GM21576 (cell line): Measurements from ENCODE around the gene EPHB1.
A peak's percentile ranks its signal among the peaks of the same experiment; 100 is the strongest.

Experiments
- ATAC-seq: cut with Tn5 transposase; IDR thresholded peaks from one replicate; pipeline ENCODE4 v1.9.1; 2021; ENCODE audit warnings: mild to moderate bottlenecking, moderate library complexity; ENCODE audit not compliant: unreplicated experiment

EPHB1 gene

DNA sequence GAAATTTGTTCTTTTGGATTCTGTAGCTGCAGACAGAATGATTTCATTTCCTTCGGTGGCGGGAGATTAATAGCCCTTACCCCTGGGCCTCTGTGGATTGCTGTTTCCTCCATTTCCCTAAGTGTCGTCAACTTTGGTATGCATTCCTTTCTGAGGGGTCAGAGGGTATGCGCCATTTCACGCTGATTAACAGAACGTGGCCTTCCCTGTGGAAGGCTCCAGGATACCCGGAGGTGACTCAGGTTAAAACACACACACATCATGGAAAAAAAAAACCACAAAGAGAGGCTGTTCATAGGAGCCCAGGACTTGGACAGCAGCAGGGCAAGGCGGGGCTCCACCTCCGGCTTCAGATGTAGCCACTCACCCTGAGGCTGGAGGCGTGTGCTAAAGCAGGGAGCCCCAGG lies 51.9 kb downstream of the EPHB1 start:
- ATAC-seq, result no peak

GRCh38 chr3:134847349-134847748 lies 52.3 kb downstream of the EPHB1 start:
- ATAC-seq, result no peak

DNA sequence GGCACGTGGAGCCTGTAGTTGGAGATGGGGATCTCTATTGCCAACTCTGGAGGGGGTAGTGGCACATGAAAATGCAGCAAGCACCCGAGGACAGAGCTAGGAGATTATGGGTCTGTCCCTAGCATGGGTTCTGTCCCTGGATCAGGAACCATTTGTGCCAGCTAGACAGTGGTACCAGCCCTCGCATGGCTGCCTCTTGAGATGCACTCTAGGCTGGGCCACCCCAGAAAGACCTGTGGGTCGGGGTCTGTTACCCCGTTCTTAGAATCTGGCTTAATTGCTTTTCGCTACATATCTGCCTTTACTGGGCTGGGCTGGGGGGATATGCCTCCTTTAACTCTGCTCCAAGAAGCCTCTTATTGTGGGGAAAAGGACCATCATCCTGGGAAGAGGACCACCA lies 54.5 kb downstream of the EPHB1 start:
- ATAC-seq, result no peak

DNA sequence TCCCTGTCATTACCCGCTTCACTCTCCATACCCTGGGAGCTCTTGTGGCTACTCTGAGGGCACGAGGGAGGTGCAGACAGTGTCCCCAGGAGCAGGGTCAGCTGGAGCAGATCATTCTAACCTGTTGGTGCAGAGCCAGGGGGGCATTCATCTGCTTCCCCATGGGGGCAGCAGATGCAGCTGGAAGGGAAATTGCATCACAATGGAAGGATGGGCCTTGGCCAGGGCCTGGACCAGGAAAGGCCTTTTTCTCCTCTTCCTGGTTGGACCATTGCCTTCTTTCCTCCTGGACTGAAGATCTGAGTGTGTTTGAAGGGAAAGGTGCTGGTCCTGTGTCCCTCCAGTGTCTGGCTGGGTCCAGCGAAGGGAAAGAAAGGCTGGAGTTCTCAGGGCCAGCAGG lies 55.7 kb downstream of the EPHB1 start:
- no peak for ATAC-seq

GRCh38 chr3:134852132-134852531 lies 57.1 kb downstream of the EPHB1 start:
- no peak for ATAC-seq

DNA sequence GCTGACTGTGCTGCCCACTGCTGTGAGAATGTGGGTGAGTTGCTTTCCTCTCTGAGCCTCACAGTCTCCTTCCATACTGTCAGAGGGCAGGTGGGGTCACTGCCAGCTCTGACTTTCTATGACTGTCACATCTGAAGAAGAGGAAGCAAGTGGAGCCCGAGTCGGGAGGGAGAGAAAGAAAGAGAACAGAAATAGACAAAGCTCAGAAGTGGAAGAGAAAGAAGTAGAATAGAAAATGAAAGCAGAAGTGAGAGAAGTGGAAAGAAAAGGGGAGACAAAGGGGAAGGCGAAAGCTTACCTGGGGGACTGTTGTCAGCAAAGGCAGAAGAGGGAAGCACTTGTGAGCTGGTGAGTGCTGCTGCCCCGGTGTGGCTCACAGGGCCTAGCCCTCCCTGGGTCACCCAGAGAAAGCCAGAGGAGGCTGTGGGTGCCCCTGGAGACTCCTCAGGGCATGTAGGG lies 57.9 kb downstream of the EPHB1 start:
- peak; percentile 96 for ATAC-seq

DNA sequence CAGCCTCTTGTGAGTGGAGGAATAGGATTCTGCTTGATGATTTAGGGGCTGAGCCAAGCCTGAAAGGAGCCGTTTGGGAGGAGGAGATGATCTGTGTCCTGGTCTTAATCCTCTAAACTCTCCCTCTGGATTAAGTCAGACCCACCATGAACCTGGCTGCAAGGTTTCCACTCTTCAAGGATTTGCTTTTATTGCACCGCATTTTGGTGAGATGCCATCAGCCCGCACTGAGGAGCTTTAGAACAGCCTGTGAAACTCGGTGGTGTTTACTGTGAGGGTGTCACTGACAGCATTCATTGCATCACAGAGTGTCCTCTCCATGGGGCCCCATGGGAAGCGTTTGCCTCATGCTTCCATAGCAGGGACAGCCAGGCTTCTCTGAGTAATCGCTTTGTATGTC lies 59.2 kb downstream of the EPHB1 start:
- no peak for ATAC-seq

DNA sequence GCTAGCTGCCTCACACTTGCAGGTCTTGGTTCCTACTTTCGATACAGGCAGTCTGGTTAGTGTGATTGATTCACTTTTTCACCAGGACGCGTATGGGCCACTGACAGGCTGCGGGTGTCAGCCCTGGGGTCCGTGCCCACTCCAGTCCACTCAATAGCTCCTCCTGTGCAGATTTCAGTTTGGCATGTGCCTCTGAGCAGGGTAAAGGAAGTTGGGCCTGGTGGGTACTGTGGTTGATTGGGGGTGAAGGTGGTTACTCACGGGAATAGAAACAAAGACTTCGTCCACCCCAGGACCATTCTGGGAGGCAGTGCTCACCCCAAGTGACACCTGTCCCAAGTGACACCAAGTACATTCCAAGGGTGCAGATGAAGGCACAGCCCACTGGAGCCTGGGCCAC lies 62.3 kb downstream of the EPHB1 start:
- ATAC-seq, result no peak

DNA sequence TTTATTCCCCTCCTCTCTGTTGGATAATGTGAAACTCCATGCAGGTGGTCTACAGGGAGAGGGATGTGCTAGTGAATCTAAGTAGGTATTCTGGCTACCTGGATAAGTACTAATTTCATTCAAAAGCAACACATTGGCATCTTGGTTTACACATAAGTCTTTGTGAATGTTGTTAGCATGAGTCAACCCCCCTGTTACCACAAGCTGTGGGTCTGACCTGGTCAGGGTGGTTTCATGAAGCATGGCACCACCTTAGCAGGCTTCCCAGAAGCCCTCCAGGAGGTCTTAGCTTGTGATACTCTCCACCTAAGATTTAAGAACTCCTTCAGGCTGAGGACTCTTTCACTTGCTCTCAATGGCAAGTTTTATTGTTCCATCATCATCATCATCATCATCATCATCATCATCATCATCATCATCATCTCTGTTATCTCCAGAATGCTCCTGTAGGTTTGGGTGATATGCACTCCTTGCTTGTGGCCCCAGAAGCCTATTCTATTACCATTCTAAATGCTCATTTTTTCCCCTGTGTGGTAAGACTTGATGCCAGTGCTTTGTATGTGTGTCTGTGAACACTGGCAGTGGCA lies 62.8 kb downstream of the EPHB1 start:
- no peak for ATAC-seq

GRCh38 chr3:134858441-134859035 lies 63.5 kb downstream of the EPHB1 start:
- no peak for ATAC-seq

- no peak for ATAC-seq
These were observed 64.3 kb downstream of the EPHB1 start for GRCh38 chr3:134859341-134859740.

DNA sequence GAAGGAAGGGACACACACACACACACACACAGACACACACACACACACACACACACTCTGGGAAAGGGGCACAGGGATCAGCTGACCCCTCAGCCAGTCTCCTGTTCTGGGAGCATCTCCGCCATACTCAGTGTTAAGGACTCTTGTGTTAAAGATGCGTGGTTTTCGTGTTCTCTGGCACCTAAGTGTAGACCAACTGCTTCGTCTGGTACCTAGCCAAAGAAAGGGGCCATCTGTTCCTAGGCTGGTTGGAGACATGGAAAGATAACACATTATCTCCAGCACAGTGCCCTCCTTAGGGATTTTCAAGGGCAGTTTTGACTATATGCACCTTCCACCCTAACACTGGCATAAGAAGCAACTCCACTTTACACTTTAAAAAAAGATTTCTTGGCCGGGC lies 65.1 kb downstream of the EPHB1 start:
- no peak for ATAC-seq

DNA sequence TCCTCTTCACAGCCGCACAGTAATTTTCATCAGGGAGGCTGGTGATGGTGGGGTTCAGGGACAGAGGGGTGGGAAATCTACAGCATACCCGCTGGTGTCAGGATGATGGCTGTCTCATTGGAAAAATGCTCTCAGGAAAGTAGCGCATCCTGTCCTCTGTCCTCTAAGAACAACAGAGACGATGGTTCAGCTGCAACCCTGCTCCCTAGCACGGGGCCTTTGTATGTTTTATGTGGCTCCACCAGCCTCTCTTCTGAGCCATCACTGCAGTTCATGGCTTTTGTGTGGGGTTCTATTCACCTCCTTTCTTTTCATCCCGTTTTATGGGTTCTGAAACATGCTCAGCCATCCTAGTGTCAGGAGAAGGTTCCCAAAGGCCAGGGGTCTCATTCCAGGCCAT lies 68.9 kb downstream of the EPHB1 start:
- ATAC-seq, result no peak

GRCh38 chr3:134864636-134865035 lies 69.6 kb downstream of the EPHB1 start:
- no peak for ATAC-seq

DNA sequence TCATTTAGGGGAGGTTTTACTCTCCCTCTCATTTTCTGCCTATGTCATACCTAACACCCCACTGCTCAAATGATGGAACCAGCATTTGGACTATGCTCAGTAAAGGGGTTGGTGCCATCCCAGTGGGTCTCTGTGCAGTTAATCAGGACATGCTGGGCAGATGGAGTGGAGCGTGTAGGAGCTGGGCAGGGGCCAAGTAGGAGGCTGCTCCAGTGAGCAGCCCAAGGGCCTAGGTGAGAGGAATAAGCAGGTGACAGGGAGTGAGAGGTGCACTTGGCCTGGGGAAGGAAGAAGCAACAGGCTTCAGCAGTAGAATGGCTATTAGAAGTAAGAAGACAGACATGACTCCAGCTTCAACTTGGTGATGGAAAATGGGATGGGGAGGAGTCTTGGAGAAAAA lies 72.2 kb downstream of the EPHB1 start:
- ATAC-seq, result no peak

DNA sequence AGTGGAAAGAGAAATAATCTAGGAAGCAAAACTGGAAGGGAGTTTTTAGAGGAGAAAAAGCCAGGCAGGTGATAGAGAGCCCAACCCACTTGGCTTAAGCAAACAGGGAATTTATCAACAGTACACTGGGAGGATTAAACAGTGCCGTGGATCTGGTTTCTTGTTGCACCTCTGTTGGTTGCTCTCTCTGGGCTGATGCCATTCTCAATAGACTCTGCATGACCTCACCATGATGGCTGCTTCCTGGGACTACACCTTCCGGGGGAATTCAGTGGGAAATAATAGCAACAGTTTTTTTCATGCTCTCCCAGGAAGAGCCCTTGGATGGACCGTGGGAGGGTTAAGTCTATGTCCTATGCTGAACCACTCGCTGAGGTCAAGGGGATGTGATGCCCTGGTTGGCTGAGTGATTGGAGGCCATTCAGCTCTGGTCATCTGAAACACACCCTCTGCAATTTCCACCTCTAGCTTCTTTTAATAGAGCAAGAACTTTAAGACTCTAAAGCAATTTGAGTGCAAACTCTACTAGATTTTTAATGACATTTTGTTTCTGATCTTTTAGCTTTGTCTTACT lies 74.2 kb downstream of the EPHB1 start:
- ATAC-seq, result no peak

- ATAC-seq, result no peak
These were observed 76.8 kb downstream of the EPHB1 start for GRCh38 chr3:134871818-134872217.

- ATAC-seq, result no peak
These were observed 77.7 kb downstream of the EPHB1 start for GRCh38 chr3:134872440-134873388.

DNA sequence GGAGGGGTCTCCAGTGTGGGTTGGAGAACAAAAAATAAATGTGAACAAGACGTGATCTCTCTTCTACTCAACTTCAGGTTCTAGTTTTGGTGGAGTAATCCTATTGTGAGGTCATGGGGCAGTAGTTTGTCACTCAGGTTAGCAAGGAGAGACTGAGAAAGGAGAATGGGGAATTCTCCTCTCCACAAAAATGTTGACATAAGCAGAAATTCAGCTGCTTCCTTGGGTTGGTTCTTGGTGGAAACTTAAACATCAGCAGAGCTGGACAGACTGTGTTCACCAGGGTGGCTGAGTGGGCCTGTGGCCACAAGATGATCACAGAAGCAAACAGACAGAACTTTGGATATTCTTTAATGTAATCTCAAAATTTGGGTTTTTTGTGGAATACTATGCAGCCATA lies 78.7 kb downstream of the EPHB1 start:
- ATAC-seq, result no peak

GRCh38 chr3:134874737-134875413 lies 79.8 kb downstream of the EPHB1 start:
- ATAC-seq, result no peak

GRCh38 chr3:134876836-134877235 lies 81.8 kb downstream of the EPHB1 start:
- ATAC-seq, result no peak
